IPS-NIHi7 (cell line): ENCODE measurements around the gene UBE3B.

ENCODE experiments used
- DNase-seq: peaks from one replicate; pipeline ENCODE4 v3.0.0; 2012; ENCODE audit warnings: mixed read lengths; ENCODE audit errors: extremely low spot score

Gene UBE3B

GRCh38 chr12:109573914-109574244 is 96.4 kb downstream of the UBE3B start:
- no peak for DNase-seq

GRCh38 chr12:109575683-109576082 is 98.2 kb downstream of the UBE3B start:
- DNase-seq = no peak

- DNase-seq = no peak
Measured at GRCh38 chr12:109577311-109577710, 99.9 kb downstream of the UBE3B start.

DNA sequence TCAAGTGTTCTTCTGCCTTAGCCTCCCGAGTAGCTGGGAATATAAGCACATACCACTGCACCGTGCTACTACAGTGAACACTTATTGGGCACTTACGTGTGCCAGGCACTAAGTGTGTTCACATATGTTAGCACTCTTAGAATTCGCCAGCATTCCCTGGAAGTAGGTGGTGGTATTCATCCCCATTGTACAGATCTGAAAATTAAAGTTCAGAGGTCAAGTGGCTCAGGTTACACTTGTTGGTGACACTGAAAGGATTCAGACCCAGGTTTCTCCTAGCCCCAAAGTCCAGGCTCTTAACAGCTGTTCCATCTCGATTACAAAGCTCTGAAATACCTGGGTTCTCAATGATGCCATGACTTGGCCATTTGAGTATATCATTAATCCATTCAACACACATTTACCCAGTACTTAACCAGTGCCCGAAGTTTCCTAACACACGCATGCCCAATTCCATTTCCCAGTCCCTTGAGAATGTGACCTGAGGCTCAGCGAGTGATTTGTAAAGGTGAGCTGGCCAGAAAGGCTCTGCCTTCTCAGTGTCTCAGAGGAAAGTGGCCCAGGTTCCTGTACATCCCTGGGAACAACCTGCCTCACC is 101.0 kb downstream of the UBE3B start:
- DNase-seq = no peak

GRCh38 chr12:109579639-109580038 is 102.2 kb downstream of the UBE3B start:
- no peak for DNase-seq

DNA sequence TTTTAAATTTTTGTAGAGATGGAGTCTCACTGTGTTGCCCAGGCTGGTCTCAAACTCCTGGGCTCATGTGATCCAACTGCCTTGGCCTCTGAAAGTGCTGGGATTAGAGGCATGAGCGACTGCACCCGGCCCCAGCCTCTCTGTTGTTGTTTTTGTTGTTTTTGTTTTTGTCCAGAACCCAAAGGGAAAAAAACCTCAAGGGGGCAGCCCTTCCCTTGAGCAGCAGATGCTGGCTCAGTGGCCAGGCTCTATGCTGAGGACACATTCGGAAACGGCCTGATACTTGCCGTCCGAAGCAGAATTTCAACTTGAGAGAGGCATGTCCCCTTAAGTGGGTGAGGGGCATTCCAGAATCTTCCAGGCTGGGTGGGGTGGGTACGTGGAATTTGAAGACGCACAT is 102.8 kb downstream of the UBE3B start:
- DNase-seq = no peak

- DNase-seq = no peak
Measured at GRCh38 chr12:109580684-109581333, 103.4 kb downstream of the UBE3B start.

- DNase-seq = no peak
Measured at GRCh38 chr12:109581334-109581691, 103.9 kb downstream of the UBE3B start.

DNA sequence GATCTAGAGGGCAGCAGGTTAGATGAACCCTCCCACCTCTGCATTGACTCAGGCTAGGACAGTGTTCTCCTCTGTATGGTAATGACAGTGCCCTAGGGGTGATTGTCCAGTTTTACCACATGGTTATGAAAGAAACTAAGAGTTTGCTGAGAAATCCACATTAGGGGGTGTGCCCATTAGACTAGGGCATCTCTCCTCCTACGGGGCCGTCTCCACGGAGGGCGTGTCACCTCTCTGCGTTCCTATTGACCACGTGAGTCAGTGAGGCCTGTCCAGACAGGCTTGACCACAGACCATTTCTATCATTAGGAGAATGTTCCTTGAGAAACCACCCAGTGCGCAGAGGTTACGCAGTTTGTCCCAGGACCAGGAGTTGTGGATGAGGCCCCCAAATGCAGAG is 104.4 kb downstream of the UBE3B start:
- DNase-seq = no peak

DNA sequence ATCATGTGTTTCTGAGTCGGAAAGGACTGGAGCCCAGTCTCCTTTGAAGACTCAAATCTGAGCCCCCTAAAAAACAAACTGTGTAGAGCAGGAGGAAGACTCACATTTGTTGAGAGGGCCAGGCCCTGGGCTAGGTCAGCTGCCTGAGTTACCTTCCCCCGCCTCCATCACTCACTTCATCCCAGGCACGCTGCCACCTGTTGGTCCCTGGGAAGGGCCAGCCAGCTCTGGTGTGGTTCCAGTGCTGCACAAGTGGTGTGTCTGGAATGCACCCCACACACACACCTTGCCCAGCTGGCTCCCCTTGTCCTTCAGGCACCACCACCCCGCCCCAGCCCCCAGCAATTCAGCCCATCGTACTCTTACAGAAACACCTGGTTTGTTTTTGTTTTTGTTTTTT is 105.2 kb downstream of the UBE3B start:
- peak; percentile 37 for DNase-seq

DNA sequence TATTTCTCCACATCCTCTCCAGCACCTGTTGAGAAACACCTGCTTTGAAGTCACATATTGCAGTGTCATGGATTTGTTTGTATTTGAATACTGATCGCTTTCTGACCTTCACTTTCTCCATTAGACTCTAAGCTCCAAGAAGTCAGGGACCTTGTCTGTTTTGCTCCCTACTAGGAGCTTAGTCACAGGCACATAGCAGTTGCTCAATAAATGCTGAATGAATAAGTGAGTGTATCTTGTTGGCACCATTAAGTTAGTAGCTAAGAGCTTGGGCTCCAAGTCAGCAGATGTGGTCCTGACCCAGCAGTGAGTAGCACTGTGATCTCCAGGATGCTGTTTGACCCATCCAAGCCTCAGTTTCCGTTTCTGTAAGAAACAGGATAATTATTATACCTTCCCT is 106.3 kb downstream of the UBE3B start:
- no peak for DNase-seq
